ENCODE data around the gene CTSL. TPM values are rescaled to one million over a fixed set of nuclear protein-coding genes. Genes with fewer than 3 reads are reported as not detected.
A peak's percentile ranks its signal among the peaks of the same experiment; 100 is the strongest.

CTSL gene
- total and polyA plus RNA-seq, 2 of the 13 experiments (the other 11 are each of a cell fraction or from before 2014, with no cell fraction given), result 78.1 to 113 TPM

DNA sequence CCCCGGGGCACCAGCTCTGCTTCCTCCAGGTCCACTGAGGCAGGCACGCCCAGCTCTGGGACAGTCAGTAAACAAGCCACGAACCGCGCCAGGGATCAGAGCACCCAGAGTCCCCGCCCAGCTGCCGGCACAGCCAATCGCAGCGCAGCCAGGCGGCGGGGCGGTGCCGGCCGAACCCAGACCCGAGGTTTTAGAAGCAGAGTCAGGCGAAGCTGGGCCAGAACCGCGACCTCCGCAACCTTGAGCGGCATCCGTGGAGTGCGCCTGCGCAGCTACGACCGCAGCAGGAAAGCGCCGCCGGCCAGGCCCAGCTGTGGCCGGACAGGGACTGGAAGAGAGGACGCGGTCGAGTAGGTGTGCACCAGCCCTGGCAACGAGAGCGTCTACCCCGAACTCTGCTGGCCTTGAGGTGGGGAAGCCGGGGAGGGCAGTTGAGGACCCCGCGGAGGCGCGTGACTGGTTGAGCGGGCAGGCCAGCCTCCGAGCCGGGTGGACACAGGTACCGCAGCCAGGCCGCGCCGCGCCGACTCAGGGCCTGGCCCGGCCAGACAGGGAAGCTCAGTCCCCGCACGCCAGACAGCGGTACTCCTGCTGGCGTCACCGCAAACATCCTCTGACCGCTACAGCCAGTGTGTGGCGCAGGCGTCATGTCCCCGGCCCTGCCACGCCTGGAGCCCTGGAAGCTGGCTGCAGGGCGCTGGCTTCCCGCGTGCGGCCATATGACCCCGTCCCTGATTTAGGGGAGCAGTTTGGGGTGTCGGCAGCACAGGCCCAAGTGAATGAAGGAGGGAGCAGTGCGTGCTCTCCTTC lies at the start of gene CTSL (continued):
- peak; percentile 62; the same call in 1 of the 2 replicates for TF ChIP-seq HIVEP1 (CRISPR knock-in tag; IDR thresholded peaks at IDR 0.05)
- no peak for TF ChIP-seq ZNF382 (CRISPR knock-in tag; IDR thresholded peaks at IDR 0.05; ENCODE audit: borderline replicate concordance)
- TF ChIP-seq CHD2 (IDR thresholded peaks at IDR 0.05; ENCODE audit: low read depth, low read length), result no peak
- TF ChIP-seq ATF7 (IDR thresholded peaks at IDR 0.05), result no peak
- peak; percentile 44 for TF ChIP-seq ATF7 (CRISPR knock-in tag; IDR thresholded peaks at IDR 0.05)
- TF ChIP-seq TBP (CRISPR knock-in tag; IDR thresholded peaks at IDR 0.05), result peak; percentile 64; the same call in 1 of the 2 replicates
- TF ChIP-seq NR1H2 (CRISPR knock-in tag; IDR thresholded peaks at IDR 0.05; ENCODE audit: borderline replicate concordance, low read depth), result no peak
- TF ChIP-seq, protein P1, sequence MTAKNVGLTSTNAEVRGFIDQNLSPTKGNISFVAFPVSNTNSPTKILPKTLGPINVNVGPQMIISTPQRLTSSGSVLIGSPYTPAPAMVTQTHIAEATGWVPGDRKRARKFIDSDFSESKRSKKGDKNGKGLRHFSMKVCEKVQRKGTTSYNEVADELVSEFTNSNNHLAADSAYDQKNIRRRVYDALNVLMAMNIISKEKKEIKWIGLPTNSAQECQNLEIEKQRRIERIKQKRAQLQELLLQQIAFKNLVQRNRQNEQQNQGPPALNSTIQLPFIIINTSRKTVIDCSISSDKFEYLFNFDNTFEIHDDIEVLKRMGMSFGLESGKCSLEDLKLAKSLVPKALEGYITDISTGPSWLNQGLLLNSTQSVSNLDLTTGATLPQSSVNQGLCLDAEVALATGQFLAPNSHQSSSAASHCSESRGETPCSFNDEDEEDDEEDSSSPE (CRISPR knock-in tag; IDR thresholded peaks at IDR 0.05), result 0 out of 2 replicates have a peak, but pooled peaks have one; percentile 45
- TF ChIP-seq REPIN1 (CRISPR knock-in tag; IDR thresholded peaks at IDR 0.05; ENCODE audit: borderline replicate concordance, low read depth), result peak; percentile 69; the same call in 1 of the 2 replicates
- peak; percentile 17 for TF ChIP-seq U2AF1 (optimal IDR thresholded peaks at IDR 0.05; ENCODE audit: low read depth, low read length)
- no peak for TF ChIP-seq ZNF235 (CRISPR knock-in tag; IDR thresholded peaks at IDR 0.05; ENCODE audit: borderline replicate concordance)
- peak; percentile 92 to 95 for TF ChIP-seq HMGXB4 (CRISPR knock-in tag; IDR thresholded peaks at IDR 0.05; ENCODE audit: borderline replicate concordance in 1 of 2, low read depth in 1 of 2)
- TF ChIP-seq HDAC2 (CRISPR knock-in tag; IDR thresholded peaks at IDR 0.05), result peak; percentile 34; the same call in 1 of the 2 replicates
- peak; percentile 76 for TF ChIP-seq ZNF878 (CRISPR knock-in tag; IDR thresholded peaks at IDR 0.05)
- TF ChIP-seq ZNF589 (CRISPR knock-in tag; conservative IDR thresholded peaks at IDR 0.05), result no peak
- TF ChIP-seq ZNF547 (CRISPR knock-in tag; IDR thresholded peaks at IDR 0.05), result peak; percentile 97
- no peak for TF ChIP-seq HNRNPUL1 (IDR thresholded peaks at IDR 0.05; ENCODE audit: low read depth, low read length)
- no peak for TF ChIP-seq ZNF251 (CRISPR knock-in tag; IDR thresholded peaks at IDR 0.05)
- TF ChIP-seq HOXA3 (CRISPR knock-in tag; IDR thresholded peaks at IDR 0.05), result peak; percentile 93
- TF ChIP-seq TAF1 (CRISPR knock-in tag; IDR thresholded peaks at IDR 0.05), result peak; percentile 87
- TF ChIP-seq KDM3A (CRISPR knock-in tag; IDR thresholded peaks at IDR 0.05; ENCODE audit: low read depth), result no peak
- peak; percentile 38; the same call in 1 of the 2 replicates for TF ChIP-seq SMAD9 (CRISPR knock-in tag; IDR thresholded peaks at IDR 0.05)
- TF ChIP-seq TCF7 (IDR thresholded peaks at IDR 0.05; ENCODE audit: low read depth), result no peak
- TF ChIP-seq, protein P2, sequence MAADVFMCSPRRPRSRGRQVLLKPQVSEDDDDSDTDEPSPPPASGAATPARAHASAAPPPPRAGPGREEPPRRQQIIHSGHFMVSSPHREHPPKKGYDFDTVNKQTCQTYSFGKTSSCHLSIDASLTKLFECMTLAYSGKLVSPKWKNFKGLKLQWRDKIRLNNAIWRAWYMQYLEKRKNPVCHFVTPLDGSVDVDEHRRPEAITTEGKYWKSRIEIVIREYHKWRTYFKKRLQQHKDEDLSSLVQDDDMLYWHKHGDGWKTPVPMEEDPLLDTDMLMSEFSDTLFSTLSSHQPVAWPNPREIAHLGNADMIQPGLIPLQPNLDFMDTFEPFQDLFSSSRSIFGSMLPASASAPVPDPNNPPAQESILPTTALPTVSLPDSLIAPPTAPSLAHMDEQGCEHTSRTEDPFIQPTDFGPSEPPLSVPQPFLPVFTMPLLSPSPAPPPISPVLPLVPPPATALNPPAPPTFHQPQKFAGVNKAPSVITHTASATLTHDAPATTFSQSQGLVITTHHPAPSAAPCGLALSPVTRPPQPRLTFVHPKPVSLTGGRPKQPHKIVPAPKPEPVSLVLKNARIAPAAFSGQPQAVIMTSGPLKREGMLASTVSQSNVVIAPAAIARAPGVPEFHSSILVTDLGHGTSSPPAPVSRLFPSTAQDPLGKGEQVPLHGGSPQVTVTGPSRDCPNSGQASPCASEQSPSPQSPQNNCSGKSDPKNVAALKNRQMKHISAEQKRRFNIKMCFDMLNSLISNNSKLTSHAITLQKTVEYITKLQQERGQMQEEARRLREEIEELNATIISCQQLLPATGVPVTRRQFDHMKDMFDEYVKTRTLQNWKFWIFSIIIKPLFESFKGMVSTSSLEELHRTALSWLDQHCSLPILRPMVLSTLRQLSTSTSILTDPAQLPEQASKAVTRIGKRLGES (CRISPR knock-in tag; IDR thresholded peaks at IDR 0.05; ENCODE audit: borderline replicate concordance), result 0 out of 2 replicates have a peak, but pooled peaks have one; percentile 21
- no peak for TF ChIP-seq ZNF549 (CRISPR knock-in tag; IDR thresholded peaks at IDR 0.05)
